A549 (cell line): ENCODE data around the gene NKRF. TPM values are rescaled to one million over a fixed set of nuclear protein-coding genes. Genes with fewer than 3 reads are reported as not detected.

Experiments used
- ATAC-seq, 2 experiments: fragments of 200-7000 bp in 1 of 2; fragments of >200 bp in 1 of 2; cut with Nextera tagmentation in 1 of 2; cut with Tn5 transposase in 1 of 2; 3 replicates each; pipeline versions ENCODE4 v1.8.0 to v1.9.1; 2018 to 2020; ENCODE audit warnings: mild to moderate bottlenecking in 1 of 2, moderate library complexity in 1 of 2
- CTCF ChIA-PET: fragments of 300-600 bp; sonication (Branson Sonifier 250); formaldehyde crosslinking; extraction: SDS; loops from one replicate; lab custom pipeline; 2021; ENCODE audit warnings: antibody characterized with exemption, inconsistent platforms; lab: Yijun Ruan, JAX
- POLR2A ChIA-PET: fragments of 350-600 bp; formaldehyde crosslinking; extraction: SDS; loops from one replicate; lab custom pipeline; 2021; ENCODE audit warnings: antibody characterized with exemption, inconsistent platforms; lab: Yijun Ruan, JAX
- DNase-seq, 2 experiments: peaks; one replicate each; pipeline versions ENCODE4 v3.0.0 to v3.0.0-alpha.2; 2011 to 2016; ENCODE audit warnings: low read depth in 1 of 2, low spot score in 1 of 2
- FAIRE-seq: peaks from 2 replicates; lab custom pipeline; 2011; peaks lifted over from hg19 to GRCh38; lab: Jason Lieb, UNC
- H3K27ac ChIP-seq, 2 experiments: fragments of >200 bp; sonication (Bioruptor Twin); formaldehyde crosslinking; 3 replicates each; pipeline ENCODE4 v1.5.1; 2016 to 2017
- H3K4me1 ChIP-seq: fragments of >200 bp; sonication (Bioruptor Twin); formaldehyde crosslinking; 3 replicates; pipeline ENCODE4 v1.6.1; 2016
- H3K4me2 ChIP-seq: fragments of >200 bp; sonication (Bioruptor Twin); formaldehyde crosslinking; 3 replicates; pipeline ENCODE4 v1.6.1; 2016
- H3K4me3 ChIP-seq: fragments of >200 bp; sonication (Bioruptor Twin); formaldehyde crosslinking; 3 replicates; pipeline ENCODE4 v1.5.1; 2016
- H3K9me3 ChIP-seq: fragments of >200 bp; sonication (Bioruptor Twin); formaldehyde crosslinking; 3 replicates; pipeline ENCODE4 v1.6.1; 2016
- BHLHE40 ChIP-seq: IDR thresholded peaks from 2 replicates; pipeline ENCODE4 v1.6.1; 2012; ENCODE audit warnings: low read depth, low read length, inconsistent platforms
- HOXA7 ChIP-seq: fragments of 250-450 bp; sonication (Bioruptor Pico); IDR thresholded peaks from 2 replicates; pipeline ENCODE4 v1.5.0; 2020; ENCODE audit warnings: mild to moderate bottlenecking, moderate library complexity
- JUN ChIP-seq, 2 experiments: fragments of >200 bp; sonication (Bioruptor Twin); formaldehyde crosslinking; IDR thresholded peaks; 2 replicates in 1 of 2; 3 replicates in 1 of 2; pipeline ENCODE4 v1.6.1; 2016 to 2017
- KDM1A ChIP-seq: fragments of 200-600 bp; sonication (generic); IDR thresholded peaks from 2 replicates; pipeline ENCODE4 v1.6.1; 2016; ENCODE audit warnings: low read depth, mild to moderate bottlenecking
- NPAS2 ChIP-seq: fragments of 250-450 bp; sonication (Bioruptor Pico); IDR thresholded peaks from 2 replicates; pipeline ENCODE4 v1.8.0; 2022; ENCODE audit warnings: mild to moderate bottlenecking, moderate library complexity, borderline replicate concordance
- PHF8 ChIP-seq: fragments of 200-600 bp; sonication (generic); IDR thresholded peaks from 2 replicates; pipeline ENCODE4 v1.6.1; 2016; ENCODE audit warnings: low read depth, mild to moderate bottlenecking, antibody characterized with exemption, moderate library complexity, borderline replicate concordance
- POLR2AphosphoS2 ChIP-seq: conservative IDR thresholded peaks from 2 replicates; pipeline ENCODE4 v1.6.1; 2012; ENCODE audit warnings: low read length, improper control_type of control experiment, inconsistent platforms
- RFX5 ChIP-seq: fragments of 450-650 bp; IDR thresholded peaks from 2 replicates; pipeline ENCODE4 v1.7.1; 2014; ENCODE audit warnings: antibody characterized with exemption, mild to moderate bottlenecking, moderate library complexity
- SMC3 ChIP-seq: fragments of >200 bp; sonication (Bioruptor Twin); formaldehyde crosslinking; IDR thresholded peaks from 3 replicates; pipeline ENCODE4 v1.6.1; 2018; ENCODE audit warnings: inconsistent platforms
- SREBF2 ChIP-seq: fragments of 450-650 bp; IDR thresholded peaks from 2 replicates; pipeline ENCODE4 v1.6.1; 2014; ENCODE audit warnings: mild to moderate bottlenecking, moderate library complexity
- ZFP36 ChIP-seq: fragments of 450-650 bp; IDR thresholded peaks from 2 replicates; pipeline ENCODE4 v1.6.1; 2014; ENCODE audit warnings: borderline replicate concordance; ENCODE audit not compliant: partially characterized antibody
- WGBS: methylation state at CpG from one replicate; pipeline ENCODE4 v1.1.6; 2017; ENCODE audit errors: missing lambda C conversion rate; 5-methylcytosine and 5-hydroxymethylcytosine counted together
- polyA plus RNA-seq, 4 experiments: library from polyadenylated mRNA; depleted of rRNA in 3 of 4; stranded (reverse); fragments of >200 nt; fragmentation: RNase III in 1 of 4; extraction: RNeasy Plus Mini Kit Qiagen cat#74134 plus additional on column Dnase treatment in 1 of 4; gene quantifications; 2 replicates in 3 of 4; 3 replicates in 1 of 4; pipeline ENCODE4 v1.2.3, GENCODE V29; 2011 to 2017
- small RNA-seq, 6 experiments: library from RNA; depleted of rRNA; stranded (forward); fragments of <200 nt; gene quantifications; one replicate each; pipeline ENCODE3, GENCODE V24; 2012
- TF ChIP-seq, protein P1 (sequence below): fragments of 200-600 bp; sonication (generic); IDR thresholded peaks from 2 replicates; pipeline ENCODE4 v1.6.1; 2016; ENCODE audit warnings: antibody characterized with exemption, mild to moderate bottlenecking, moderate library complexity

The NKRF gene
- polyA plus RNA-seq, 2 of the 4 experiments (the other 2 are of a cell fraction) = 14.7 to 16.2 TPM

DNA sequence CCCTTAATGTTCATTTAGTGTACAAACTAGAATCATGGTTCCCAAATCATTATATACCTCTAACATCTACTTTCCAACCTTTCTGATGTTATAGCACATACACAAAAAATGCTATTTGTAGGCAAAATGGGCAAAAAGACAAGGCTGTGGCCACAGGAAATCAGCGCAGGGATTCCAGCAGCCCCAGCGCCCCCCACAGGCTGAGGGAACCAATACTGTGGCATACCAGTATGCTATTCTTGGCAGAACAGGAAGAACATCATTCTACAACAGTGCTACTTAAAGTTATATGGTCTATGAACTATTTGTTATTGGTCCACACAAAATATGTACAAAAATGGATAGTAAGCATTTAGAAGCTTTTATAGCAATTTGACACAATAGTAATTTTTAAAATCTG, 66.4 kb downstream of the NKRF start:
- H3K9me3 ChIP-seq = no peaks in the 10 kb centered on the region
- ChIA-PET POLR2A (no interaction called here), CTCF (interaction anchor here (2.6 kb wide), 1 partner anchor 23 kb away, joined by 8 read pairs; no protein-coding TSS in a partner anchor)
- ATAC-seq = peak in 1 of 2 experiments; percentile 54; a peak in 1 of 6 replicates
- H3K27ac ChIP-seq = no peak overlapping the region
- no peak overlapping the region for H3K4me3 ChIP-seq
- H3K4me1 ChIP-seq = peaks cover 9% of the 10 kb centered on the region
- TF ChIP-seq PHF8 = no peak
- no peak for TF ChIP-seq RFX5
- no peak for TF ChIP-seq BHLHE40
- TF ChIP-seq KDM1A = no peak
- TF ChIP-seq HOXA7 = no peak
- TF ChIP-seq, protein P1, sequence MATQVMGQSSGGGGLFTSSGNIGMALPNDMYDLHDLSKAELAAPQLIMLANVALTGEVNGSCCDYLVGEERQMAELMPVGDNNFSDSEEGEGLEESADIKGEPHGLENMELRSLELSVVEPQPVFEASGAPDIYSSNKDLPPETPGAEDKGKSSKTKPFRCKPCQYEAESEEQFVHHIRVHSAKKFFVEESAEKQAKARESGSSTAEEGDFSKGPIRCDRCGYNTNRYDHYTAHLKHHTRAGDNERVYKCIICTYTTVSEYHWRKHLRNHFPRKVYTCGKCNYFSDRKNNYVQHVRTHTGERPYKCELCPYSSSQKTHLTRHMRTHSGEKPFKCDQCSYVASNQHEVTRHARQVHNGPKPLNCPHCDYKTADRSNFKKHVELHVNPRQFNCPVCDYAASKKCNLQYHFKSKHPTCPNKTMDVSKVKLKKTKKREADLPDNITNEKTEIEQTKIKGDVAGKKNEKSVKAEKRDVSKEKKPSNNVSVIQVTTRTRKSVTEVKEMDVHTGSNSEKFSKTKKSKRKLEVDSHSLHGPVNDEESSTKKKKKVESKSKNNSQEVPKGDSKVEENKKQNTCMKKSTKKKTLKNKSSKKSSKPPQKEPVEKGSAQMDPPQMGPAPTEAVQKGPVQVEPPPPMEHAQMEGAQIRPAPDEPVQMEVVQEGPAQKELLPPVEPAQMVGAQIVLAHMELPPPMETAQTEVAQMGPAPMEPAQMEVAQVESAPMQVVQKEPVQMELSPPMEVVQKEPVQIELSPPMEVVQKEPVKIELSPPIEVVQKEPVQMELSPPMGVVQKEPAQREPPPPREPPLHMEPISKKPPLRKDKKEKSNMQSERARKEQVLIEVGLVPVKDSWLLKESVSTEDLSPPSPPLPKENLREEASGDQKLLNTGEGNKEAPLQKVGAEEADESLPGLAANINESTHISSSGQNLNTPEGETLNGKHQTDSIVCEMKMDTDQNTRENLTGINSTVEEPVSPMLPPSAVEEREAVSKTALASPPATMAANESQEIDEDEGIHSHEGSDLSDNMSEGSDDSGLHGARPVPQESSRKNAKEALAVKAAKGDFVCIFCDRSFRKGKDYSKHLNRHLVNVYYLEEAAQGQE = no peak
- no peak for TF ChIP-seq SMC3
- no peak for TF ChIP-seq JUN (IDR thresholded peaks at IDR 0.05)
- TF ChIP-seq ZFP36 = no peak
- no peak for TF ChIP-seq POLR2AphosphoS2
- no peak for TF ChIP-seq SREBF2
- no peak for TF ChIP-seq NPAS2 (CRISPR knock-in tag)
- DNase-seq = peak in 1 of 2 experiments; percentile 15
- no peak overlapping the region for H3K4me2 ChIP-seq
- FAIRE-seq = no peak
- WGBS = 32% methylated on average over 2 of the region's 2 CpGs

Small RNA genes lying within 50 kb of the gene (small RNA-seq; reads per million reads assigned to genes)
- 0 to 0.77 (median 0) reads per million in 6 experiments for gene MIR766

Other genes with a start within 250 kb of the NKRF start
- gene SLC25A43, start 207.1 kb downstream of the NKRF start, polyA plus RNA-seq (2011; rRNA removed) = 31.2 and 41.9 TPM in 2 replicates
- gene SLC25A43, start 207.1 kb downstream of the NKRF start, polyA plus RNA-seq (2017; fragmentation: RNase III; extraction: RNeasy Plus Mini Kit Qiagen cat#74134 plus additional on column Dnase treatment) = 25.0 to 27.4 TPM (median 26.5 TPM) in 3 replicates
- 739 and 750 TPM in 2 replicates for gene SLC25A5, start 138.0 kb downstream of the NKRF start, polyA plus RNA-seq (2011; rRNA removed)
- gene SLC25A5, start 138.0 kb downstream of the NKRF start, polyA plus RNA-seq (2017; fragmentation: RNase III; extraction: RNeasy Plus Mini Kit Qiagen cat#74134 plus additional on column Dnase treatment) = 604 to 638 TPM (median 625 TPM) in 3 replicates
- gene STEEP1, start 41.0 kb downstream of the NKRF start, polyA plus RNA-seq (2011; rRNA removed) = 35.9 and 40.7 TPM in 2 replicates
- 36.6 to 37.8 TPM (median 37.3 TPM) in 3 replicates for gene STEEP1, start 41.0 kb downstream of the NKRF start, polyA plus RNA-seq (2017; fragmentation: RNase III; extraction: RNeasy Plus Mini Kit Qiagen cat#74134 plus additional on column Dnase treatment)
- 109 and 113 TPM in 2 replicates for gene UBE2A, start 31.9 kb downstream of the NKRF start, polyA plus RNA-seq (2011; rRNA removed)
- 129 to 136 TPM (median 131 TPM) in 3 replicates for gene UBE2A, start 31.9 kb downstream of the NKRF start, polyA plus RNA-seq (2017; fragmentation: RNase III; extraction: RNeasy Plus Mini Kit Qiagen cat#74134 plus additional on column Dnase treatment)
- 15.2 and 16.3 TPM in 2 replicates for gene SEPTIN6, start 86.7 kb upstream of the NKRF start, polyA plus RNA-seq (2011; rRNA removed)
- 10.7 to 14.1 TPM (median 12.9 TPM) in 3 replicates for gene SEPTIN6, start 86.7 kb upstream of the NKRF start, polyA plus RNA-seq (2017; fragmentation: RNase III; extraction: RNeasy Plus Mini Kit Qiagen cat#74134 plus additional on column Dnase treatment)
- 0.05 and 0.08 TPM in 2 replicates for gene SOWAHD, start 152.2 kb upstream of the NKRF start, polyA plus RNA-seq (2011; rRNA removed)
- 0.09 to 0.22 TPM (median 0.09 TPM) in 3 replicates for gene SOWAHD, start 152.2 kb upstream of the NKRF start, polyA plus RNA-seq (2017; fragmentation: RNase III; extraction: RNeasy Plus Mini Kit Qiagen cat#74134 plus additional on column Dnase treatment)
- 3,499 and 3,669 TPM in 2 replicates for gene RPL39, start 185.2 kb upstream of the NKRF start, polyA plus RNA-seq (2011; rRNA removed)
- gene RPL39, start 185.2 kb upstream of the NKRF start, polyA plus RNA-seq (2017; fragmentation: RNase III; extraction: RNeasy Plus Mini Kit Qiagen cat#74134 plus additional on column Dnase treatment) = 4,937 to 5,260 TPM (median 4,942 TPM) in 3 replicates
- 14.3 and 27.6 TPM in 2 replicates for gene UPF3B, start 246.5 kb upstream of the NKRF start, polyA plus RNA-seq (2011; rRNA removed)
- gene UPF3B, start 246.5 kb upstream of the NKRF start, polyA plus RNA-seq (2017; fragmentation: RNase III; extraction: RNeasy Plus Mini Kit Qiagen cat#74134 plus additional on column Dnase treatment) = 23.9 to 26.4 TPM (median 26.1 TPM) in 3 replicates